Endothelial cell of umbilical vein (primary cell): Measurements from ENCODE around the gene PDXDC1.
"Not testable (repeated sequence)": the region's sequence is repeated elsewhere in the genome, so short reads cannot be mapped to it uniquely, and the experiment has no call there.

Source experiments
- JUN ChIP-seq: IDR thresholded peaks from 2 replicates; pipeline ENCODE4 v1.6.1; 2011; ENCODE audit warnings: borderline replicate concordance, low read depth; ENCODE audit not compliant: insufficient read length, insufficient read depth
- MAX ChIP-seq: IDR thresholded peaks from 2 replicates; pipeline ENCODE4 v1.6.1; 2011; ENCODE audit not compliant: insufficient read depth, insufficient read length

- not testable (repeated sequence) for TF ChIP-seq MAX, JUN
Measured at GRCh38 chr16:15012941-15013340, 38.1 kb downstream of the PDXDC1 start.
